Kidney glomerular epithelial cell (primary cell): ENCODE results near the gene DNAI2.

Experiments used
- DNase-seq: peaks from one replicate; lab custom pipeline; 2025; lab: John Stamatoyannopoulos, UW

The DNAI2 gene

DNA sequence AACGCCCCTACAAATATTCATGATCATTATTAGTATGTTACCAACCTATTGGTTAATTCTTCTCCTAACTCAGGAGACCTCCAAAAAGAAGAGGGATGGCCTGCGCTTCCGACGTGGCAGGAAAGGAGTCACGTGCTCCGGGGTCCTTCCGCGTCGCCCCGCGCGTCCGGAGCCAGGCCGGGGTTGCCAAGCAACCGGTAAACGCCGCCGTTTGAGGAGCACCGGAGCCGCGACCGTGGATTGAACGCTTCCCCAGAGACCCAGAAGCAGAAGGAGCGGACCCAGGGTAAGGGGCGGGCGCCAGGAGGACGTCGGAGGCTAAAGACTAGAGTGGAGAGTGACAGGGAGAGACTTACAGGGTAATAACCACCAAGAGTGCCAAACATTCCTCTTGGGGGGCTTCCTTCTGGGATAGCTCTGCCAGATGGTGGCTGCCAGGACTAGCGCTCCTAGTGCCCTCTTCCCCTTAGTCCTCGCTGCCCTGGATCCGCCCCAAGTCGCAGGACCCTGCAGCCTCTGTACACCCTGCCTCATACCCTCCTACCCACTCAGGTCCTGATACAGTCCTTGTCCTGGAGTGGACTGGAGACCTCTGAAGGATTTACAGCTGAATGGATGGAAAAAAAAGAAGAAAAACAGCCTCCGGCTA, at the start of gene DNAI2:
Gene DNAI2 (plus strand): TSS at position 175 of the 649 bp plus-strand sequence. CDS start 7,584 bp downstream, outside the sequence.
- no peak for DNase-seq

- no peak for DNase-seq
Observed at GRCh38 chr17:74224959-74225725, 48.9 kb upstream of the DNAI2 start.

- no peak for DNase-seq
Observed at GRCh38 chr17:74226252-74226651, 47.8 kb upstream of the DNAI2 start.

DNA sequence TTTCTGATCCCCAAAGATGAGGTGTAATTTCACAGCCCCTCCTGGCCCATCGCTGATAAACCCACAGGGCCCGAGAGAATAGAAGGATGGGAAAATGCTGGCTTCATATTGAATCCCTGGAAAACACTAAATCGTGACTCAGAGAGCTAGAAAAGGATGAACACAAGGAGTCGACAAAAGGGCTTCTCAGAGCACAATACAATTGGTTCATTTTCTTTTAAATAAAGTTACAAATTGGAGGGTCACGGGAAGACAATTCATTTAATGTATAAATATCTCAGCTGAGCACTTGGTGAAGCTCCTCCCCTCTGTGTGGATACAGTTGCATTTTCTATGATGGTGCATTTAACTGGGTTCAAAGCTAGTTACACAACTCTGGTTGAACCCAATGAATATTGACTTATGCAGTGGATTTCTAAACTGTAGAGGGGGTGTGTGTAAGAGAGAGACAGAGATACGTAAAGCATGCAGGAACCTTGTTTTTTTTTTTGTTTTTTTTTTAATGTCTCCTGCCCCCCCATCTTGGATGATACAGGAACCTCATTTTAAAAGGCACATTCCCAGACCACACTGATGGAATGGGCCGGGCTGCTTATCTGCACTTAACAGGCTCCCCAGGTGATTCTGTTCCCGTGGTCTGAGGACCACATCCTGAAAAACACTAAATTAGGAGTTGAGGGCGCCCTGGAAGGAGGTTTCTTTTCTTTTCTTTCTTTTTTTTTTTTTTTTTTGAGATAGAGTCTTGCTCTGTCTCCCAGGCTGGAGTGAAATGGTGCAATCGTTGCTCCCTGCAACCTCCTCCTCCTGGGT, 46.6 kb upstream of the DNAI2 start:
- DNase-seq: no peak

DNA sequence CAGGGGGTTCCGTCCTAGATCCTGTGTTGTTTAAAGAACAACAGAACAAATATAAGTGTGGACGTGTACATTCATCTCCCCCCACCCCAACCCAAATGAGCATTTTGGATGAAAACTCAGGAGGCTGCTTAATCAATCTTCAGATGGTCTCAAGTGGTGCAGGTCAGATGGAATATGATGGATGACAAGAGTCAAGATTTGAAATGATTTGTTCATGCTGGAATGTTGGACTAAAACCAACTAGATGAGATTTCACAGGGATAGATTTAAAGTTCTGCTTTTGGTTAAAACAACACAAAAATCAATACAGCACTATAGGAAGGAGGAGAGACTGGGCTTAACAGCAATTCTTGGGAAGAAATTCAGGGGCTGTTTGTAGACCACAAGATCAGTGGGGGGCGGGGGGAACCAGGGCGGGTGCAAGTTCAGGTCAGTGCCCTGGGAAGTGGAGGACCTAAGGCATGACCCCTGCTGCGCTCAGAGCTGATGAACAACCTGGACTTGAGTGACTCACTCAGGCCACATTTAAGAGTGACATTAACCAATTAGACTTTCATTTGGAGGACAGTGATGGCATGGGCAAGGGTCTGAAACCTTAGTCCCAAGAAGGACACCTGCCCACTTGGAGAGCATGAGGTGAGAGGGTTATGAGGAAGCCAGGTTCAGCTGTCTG, 45.6 kb upstream of the DNAI2 start:
- DNase-seq: no peak

- no peak for DNase-seq
Observed at GRCh38 chr17:74230896-74231295, 43.1 kb upstream of the DNAI2 start.

DNA sequence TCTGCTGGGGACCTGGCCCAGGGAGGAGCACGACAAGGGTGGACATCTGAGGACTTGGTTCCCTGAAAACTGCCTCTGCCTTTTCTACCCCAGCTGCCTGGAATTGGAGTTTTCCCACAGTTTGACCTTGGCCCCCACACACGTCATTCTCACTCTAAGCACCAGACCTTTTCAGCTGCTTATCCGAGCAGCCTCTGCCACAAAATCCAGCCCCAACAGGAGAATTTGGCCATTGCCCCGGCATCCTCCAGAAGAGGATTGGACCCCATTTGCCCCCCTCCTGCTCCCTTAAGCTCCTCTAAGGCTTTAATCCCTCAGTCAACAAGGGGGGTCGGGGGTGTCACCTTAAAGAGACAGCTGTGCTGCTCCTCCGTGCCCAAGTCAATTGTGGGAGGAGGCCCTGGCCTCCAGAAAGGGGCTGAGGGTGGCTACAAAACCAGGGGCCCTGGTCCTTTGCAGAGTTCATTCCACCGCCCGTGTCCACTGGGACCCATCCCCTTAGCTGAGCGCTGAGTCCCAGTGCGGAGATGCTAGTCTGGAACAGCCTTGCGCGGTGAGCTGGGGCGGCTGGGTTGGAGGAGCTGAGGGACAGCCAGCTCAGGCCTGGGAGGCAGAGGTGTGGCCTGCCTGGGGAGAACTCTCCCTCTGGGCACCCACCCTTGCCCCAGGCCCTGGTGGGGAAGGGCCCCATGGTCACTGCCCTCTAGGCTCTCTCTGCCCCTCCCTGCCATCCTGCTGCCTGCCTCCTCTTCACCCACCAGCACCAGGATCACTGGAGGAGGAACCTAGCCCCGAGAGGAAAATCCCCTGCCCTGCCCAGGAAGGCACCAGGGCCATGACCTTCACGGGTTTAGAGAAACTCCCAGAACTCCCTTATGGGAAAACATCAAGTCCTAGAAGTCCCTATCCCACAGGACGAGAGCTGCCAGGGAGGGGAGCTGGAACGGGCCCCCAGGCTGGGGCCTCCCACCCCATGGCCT, 41.8 kb upstream of the DNAI2 start:
- no peak for DNase-seq

GRCh38 chr17:74233937-74234336, 40.1 kb upstream of the DNAI2 start:
- DNase-seq: no peak

DNA sequence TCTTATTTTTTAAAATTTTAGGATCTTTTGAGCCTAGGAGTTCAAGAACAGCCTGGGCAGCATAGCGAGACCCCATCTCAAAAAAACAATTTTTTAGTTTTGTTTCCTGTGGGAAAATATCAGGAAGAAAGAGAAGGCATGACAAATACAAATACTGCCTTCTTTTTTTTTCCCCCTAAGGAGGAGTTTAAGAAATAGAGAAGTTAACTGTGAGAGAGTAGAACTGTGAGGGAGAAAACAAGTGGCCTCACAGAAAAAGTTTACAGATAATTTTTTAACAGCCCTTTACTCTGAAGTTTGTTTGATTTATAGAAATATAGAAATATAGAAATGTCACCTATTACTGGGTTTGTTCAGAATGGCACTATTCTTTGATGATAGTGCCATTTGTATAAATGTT, 39.5 kb upstream of the DNAI2 start:
- DNase-seq: no peak

DNA sequence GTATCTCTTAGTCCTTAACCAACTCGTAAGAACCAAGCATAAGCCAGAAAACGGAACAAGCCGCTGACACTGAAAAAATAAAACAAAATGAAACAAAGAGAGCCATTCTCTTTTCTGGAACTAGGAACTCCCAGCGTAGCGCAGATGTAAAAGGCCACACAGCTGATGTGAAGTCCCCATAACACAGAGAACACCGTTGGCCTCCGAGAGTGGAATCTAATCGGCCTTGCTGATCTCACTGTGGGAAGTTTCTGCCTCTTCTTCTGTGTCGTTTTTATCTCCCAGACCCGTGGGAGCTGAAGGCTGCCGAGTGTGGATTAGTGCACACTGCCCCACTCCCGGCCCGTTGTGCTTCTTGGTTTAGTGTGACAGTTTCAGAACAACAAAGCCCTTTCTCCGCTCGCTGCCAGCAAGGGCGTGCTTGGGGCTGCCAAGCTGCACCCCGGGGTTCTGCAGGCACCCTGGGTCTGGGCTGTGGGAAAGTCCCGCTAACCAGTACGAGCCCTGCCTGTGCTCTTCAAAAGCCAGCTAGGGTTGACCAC, 38.9 kb upstream of the DNAI2 start:
- DNase-seq: no peak

- DNase-seq: no peak
Observed at GRCh38 chr17:74235911-74236371, 38.1 kb upstream of the DNAI2 start.

DNA sequence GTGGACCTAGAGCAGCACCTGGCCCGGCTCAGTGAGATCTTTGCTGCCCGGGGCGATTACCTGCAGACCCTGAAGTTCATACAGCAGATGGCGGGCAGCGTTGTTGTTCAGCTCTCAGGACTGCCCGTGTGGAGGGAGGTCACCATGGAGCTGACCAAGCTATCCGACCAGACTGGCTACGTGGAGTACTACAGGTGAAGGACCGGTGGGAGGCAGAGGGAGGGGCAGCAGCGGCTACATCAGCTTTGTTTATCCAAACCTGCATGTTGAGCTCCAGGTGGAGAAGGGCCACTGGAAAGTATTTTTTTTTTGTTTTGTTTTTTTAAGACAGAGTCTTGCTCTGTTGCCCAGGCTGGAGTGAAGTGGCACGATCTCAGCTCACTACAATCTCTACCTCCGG, 36.7 kb upstream of the DNAI2 start:
- no peak for DNase-seq

DNA sequence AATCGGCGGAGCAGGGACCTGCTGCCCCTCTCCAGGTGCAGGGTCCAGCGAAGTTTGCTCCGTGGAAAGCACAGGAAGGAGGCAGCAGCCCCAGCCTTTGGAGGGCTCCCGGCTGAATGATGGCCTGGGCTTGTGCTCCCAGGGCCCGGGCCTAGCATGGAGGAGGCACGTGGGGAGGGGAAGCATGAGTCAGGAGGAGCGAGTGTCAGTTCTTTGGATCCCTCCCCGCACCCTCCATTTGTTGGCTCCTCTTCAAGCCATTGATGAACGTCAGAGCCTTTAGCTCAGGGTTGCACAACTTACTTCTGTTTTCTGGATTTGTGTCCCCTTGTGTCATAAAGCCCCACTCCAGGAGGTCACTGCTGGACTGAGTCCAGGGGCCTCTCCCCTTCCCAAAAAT, 34.9 kb upstream of the DNAI2 start:
- DNase-seq: no peak

DNA sequence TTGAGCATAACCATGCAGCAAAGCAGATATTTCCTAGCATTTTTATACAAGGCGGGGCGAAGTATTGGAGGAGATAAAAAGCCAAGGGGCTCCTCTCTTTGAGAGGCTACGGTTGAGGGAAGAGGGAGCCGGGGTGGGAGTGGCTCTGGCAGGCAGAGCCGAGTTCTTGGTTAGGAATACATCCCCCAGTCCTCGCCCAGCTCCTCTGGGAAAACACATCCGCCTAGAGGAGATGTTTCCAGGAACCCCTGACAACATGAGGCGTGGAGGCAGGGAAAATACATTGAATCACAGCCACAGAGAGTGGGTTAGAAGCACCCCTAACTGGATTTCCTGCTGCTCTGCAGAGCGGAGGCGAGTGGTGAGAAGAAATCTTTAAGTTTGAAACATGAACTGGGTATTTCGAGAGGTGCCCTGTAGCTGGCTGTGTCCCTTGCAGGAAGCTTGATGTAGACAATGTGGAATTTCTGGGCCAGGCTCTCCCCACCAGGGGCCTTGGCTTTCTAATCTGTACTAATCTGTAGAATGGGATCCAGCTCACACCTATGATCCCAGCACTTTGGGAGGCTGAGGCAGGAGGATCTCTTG, 33.3 kb upstream of the DNAI2 start:
- DNase-seq: no peak

DNA sequence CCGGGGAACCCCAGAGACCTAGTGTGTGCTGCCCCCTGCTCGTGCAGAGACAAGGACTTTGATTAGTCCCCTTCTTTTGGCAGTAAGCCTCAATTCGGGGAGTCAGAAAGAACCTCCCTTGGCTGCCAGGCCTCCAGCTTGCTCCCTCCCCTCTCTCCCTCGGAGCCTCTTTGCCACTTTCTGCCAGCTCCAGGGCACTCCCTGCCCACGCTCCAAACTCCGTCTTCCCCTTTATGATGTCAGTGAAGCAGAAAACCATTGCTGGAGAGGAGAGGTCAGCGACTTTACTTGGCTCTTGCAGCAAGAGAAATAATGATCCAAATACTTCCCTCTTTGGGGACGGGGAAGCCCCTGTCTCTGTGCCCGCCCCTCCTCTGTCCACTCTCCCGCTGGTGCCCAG, 32.6 kb upstream of the DNAI2 start:
- DNase-seq: no peak

- DNase-seq: no peak
Observed at GRCh38 chr17:74241847-74242246, 32.2 kb upstream of the DNAI2 start.

- no peak for DNase-seq
Observed at GRCh38 chr17:74243013-74243755, 30.9 kb upstream of the DNAI2 start.

DNA sequence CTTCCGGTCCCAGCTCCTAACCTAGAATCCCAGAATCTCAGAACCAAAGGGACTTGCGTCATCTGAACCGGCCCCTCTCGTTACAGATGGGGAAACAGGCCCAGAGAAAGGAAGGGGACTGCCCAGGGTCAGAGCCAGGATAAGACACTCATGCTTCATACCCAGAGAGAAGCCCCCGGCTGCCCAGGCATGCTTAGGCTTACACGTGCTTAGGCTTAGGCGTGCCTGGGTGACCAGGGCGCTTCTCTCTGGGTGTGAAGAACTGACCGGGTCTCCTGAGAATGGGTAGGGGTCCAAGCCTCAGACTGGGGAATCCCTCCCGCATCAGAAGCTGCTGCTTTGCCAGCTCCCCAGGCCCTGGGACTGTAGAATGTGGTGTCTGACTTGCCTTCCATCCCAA, 29.9 kb upstream of the DNAI2 start:
- no peak for DNase-seq

GRCh38 chr17:74244548-74244947, 29.5 kb upstream of the DNAI2 start:
- no peak for DNase-seq
